ENCODE results near the gene ARMC8. TPM values are rescaled to one million over a fixed set of nuclear protein-coding genes. Genes with fewer than 3 reads are reported as not detected.
A peak's percentile ranks its signal among the peaks of the same experiment; 100 is the strongest.

The ARMC8 gene
- total and polyA plus RNA-seq, 8 donors = 7.6 to 21.1 (median 16.9) TPM

DNA sequence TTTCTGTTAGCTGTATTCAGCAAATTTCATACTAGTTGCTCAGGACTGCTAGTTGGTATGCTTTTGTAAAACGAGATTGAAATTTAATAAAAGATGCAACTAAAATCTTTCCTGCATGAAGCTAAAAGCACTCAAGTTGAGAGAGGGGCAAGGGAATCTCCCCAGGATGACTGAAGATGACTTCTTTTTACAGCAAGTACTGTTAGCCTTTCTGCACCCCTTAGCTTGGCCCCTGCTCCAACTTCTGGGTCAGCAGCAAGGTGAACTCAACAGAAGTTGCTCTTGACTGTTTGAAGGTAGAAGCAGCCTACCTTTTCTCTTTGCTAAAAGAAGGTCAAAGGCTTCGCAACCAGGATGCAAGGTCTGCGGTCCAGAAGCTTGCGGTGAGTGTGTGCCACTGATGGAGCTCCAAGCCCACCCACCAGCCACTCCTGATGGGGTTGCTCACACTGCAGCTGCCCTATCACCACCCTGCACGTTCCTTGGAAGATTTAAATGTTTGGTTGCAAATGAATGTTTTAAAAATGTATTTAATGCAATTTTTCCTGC is 110.0 kb downstream of the ARMC8 start:
- Histone ChIP-seq H3K36me3 (peaks cover 0 to 33% (median 0%) of the 10 kb centered on the region in 3 donors), H3K9me3 (no peaks in the 10 kb centered on the region), H3K4me1 (no peaks in the 10 kb centered on the region), H3K27me3 (no peaks in the 10 kb centered on the region), H3K4me3 (no peak overlapping the region), H3K27ac (no peak overlapping the region)
- DNase-seq (no peak), FAIRE-seq (no peak), ATAC-seq (no peak)
- intact Hi-C loops (cut with DNase I) = no loop called here
- TF ChIP-seq CTCF (IDR thresholded peaks at IDR 0.05) = no peak
- 87 to 90% methylated on average over 5 of the region's 5 CpGs for WGBS, 2 donors

- Histone ChIP-seq H3K36me3 (peaks cover 0 to 26% (median 0%) of the 10 kb centered on the region in 3 donors), H3K4me1 (no peaks in the 10 kb centered on the region), H3K9me3 (no peaks in the 10 kb centered on the region), H3K4me3 (no peak overlapping the region), H3K27me3 (no peaks in the 10 kb centered on the region), H3K27ac (no peak overlapping the region)
- TF ChIP-seq CTCF (IDR thresholded peaks at IDR 0.05) = no peak
- no peak for DNase-seq
- no peak for ATAC-seq
- intact Hi-C loops (cut with DNase I) = no loop called here
- WGBS, 2 donors = 97% methylated on average over 1 of the region's 1 CpG
- FAIRE-seq = no peak
Observed at GRCh38 chr3:138297876-138298275, 110.8 kb downstream of the ARMC8 start.

- no peaks in the 10 kb centered on the region for H3K27me3 ChIP-seq
- no peak overlapping the region for H3K4me3 ChIP-seq
- H3K9me3 ChIP-seq = no peaks in the 10 kb centered on the region
- H3K4me1 ChIP-seq = no peaks in the 10 kb centered on the region
- no peak for DNase-seq
- 85 to 92% methylated on average over 2 of the region's 2 CpGs for WGBS, 2 donors
- peaks cover 0 to 15% (median 0%) of the 10 kb centered on the region in 3 donors for H3K36me3 ChIP-seq
- FAIRE-seq = no peak
- H3K27ac ChIP-seq = no peak overlapping the region
- intact Hi-C loops (cut with DNase I) = no loop called here
- TF ChIP-seq CTCF (IDR thresholded peaks at IDR 0.05) = no peak
- no peak for ATAC-seq
Observed at GRCh38 chr3:138300647-138301046, 113.5 kb downstream of the ARMC8 start.

GRCh38 chr3:138303474-138303873 is 116.4 kb downstream of the ARMC8 start:
- WGBS, 2 donors = 59 to 60% methylated on average over 6 of the region's 6 CpGs
- ATAC-seq = peak in 3 of 4 donors; percentile 35 to 76 (median 38)
- intact Hi-C loops (cut with DNase I) = no loop called here
- TF ChIP-seq CTCF (IDR thresholded peaks at IDR 0.05) = no peak
- peak overlapping the region in 1 of 4 donors; percentile 22 for H3K27ac ChIP-seq
- peak overlapping the region in 1 of 4 donors; percentile 5 for H3K4me3 ChIP-seq
- H3K4me1 ChIP-seq = no peaks in the 10 kb centered on the region
- no peak for FAIRE-seq
- no peaks in the 10 kb centered on the region for H3K9me3 ChIP-seq
- no peak for DNase-seq
- H3K27me3 ChIP-seq = no peaks in the 10 kb centered on the region
- H3K36me3 ChIP-seq = no peaks in the 10 kb centered on the region

GRCh38 chr3:138307899-138308298 is 120.8 kb downstream of the ARMC8 start:
- no peak for FAIRE-seq
- Histone ChIP-seq H3K36me3 (no peaks in the 10 kb centered on the region), H3K4me3 (no peak overlapping the region), H3K9me3 (no peaks in the 10 kb centered on the region), H3K27ac (no peak overlapping the region), H3K4me1 (no peaks in the 10 kb centered on the region), H3K27me3 (no peaks in the 10 kb centered on the region)
- no peak for DNase-seq
- WGBS, 2 donors = 83 to 88% methylated on average over 5 of the region's 5 CpGs
- no peak for TF ChIP-seq CTCF (IDR thresholded peaks at IDR 0.05)
- intact Hi-C loops (cut with DNase I) = no loop called here
- ATAC-seq = no peak
